ENCODE measurements around the gene CPS1.
A peak's percentile ranks its signal among the peaks of the same experiment; 100 is the strongest.

CPS1 gene

DNA sequence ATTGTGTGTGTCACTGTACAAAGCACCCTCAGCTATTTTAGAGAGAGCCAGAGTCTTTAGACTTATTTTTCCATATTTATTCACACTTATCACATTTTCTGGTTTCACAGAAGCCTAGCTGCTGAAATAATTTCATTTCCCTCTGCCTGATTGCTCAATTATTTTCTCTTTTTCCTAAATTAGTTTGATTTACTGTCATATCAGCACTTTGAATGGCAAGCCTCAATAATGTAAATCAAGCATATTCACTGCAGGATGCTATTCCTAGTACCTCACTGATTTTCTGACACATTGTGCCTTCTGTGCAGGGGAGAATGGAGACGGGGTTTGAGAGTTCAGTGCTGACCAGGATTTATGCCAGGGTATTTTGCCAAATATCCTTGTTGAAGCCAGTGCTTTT is 48.3 kb downstream of the CPS1 start:
- TF ChIP-seq POLR2A (IDR thresholded peaks at IDR 0.05; ENCODE audit: low read length): no peak
- no peak for TF ChIP-seq GATA1 (IDR thresholded peaks at IDR 0.05; ENCODE audit: low read depth, low read length)
- DNase-seq: no peak

DNA sequence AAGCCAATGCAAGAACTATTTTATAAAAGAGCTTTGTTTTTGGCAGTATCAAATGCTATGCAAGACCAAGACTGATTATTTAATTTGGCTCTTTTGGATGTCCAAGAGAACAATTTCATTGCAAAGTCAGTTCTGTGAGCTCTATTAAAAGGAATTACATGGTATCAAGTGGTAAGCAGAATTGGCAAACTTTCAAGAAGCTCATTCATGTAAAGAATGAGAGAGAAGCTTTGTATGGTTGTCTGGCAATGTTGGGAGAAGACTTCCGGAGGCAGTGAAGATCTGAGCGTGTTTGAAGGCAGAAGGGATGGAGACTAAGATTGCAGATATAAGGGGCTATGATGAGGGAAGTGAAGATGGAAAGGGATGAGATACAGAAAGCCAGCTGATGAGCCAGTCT is 49.6 kb downstream of the CPS1 start:
- TF ChIP-seq POLR2A (IDR thresholded peaks at IDR 0.05; ENCODE audit: low read length) (no peak), GATA1 (IDR thresholded peaks at IDR 0.05; ENCODE audit: low read depth, low read length) (no peak)
- DNase-seq: no peak

- TF ChIP-seq GATA1 (IDR thresholded peaks at IDR 0.05; ENCODE audit: low read depth, low read length) (no peak), POLR2A (IDR thresholded peaks at IDR 0.05; ENCODE audit: low read length) (no peak)
- no peak for DNase-seq
Measured at GRCh38 chr2:210611466-210611865, 55.1 kb downstream of the CPS1 start.

- TF ChIP-seq POLR2A (IDR thresholded peaks at IDR 0.05; ENCODE audit: low read length) (no peak), GATA1 (IDR thresholded peaks at IDR 0.05; ENCODE audit: low read depth, low read length) (no peak)
Measured at GRCh38 chr2:210616074-210616473, 59.7 kb downstream of the CPS1 start.

DNA sequence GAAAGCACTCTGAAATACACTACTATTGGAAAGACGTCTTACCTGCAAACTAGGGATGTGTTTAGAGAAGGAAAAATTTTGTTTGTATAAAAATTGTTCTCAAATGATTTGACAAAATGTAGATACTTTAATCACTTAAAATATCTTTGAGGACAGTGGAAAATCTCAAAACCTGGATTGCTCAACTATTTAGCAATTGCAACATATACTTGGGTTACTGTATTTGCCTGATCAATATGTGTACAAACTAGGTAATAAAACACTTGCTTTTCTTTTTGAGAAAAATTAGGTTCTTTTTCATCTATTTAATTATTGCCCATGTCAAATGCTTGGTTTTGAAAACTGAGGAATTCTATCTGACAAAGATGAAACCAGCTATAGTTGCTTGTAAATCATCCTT is 60.9 kb downstream of the CPS1 start:
- no peak for DNase-seq

More at GRCh38 chr2:210616074-210616473, 59.7 kb downstream of the CPS1 start:
- no peak for DNase-seq

DNA sequence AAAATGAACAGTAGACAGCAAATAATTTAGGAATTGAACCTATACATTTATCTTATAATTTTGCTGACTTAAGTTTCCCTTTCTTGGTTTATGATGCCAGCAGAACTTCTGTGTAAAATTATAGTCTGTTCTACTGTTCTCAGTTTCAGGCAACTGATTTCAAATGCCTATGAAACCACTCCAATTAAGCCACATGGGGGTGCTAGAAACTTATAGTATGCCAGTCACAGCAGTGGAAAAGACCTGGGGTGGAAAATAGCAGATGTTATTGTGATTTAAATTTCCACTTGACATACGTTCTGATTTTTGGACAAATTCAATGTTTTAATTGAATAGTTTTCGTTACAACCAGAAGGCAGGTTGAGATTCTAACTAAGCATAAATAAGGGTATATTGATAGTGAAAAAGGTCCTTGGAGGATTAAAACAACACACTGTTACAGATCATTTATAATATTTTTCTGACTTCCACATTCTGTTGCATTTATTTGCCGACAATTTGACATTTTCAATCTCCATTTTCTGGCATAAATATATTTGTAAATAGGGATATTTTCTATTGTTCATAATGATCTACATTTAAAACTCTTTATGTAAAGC is 61.4 kb downstream of the CPS1 start:
- TF ChIP-seq POLR2A (IDR thresholded peaks at IDR 0.05; ENCODE audit: low read length) (no peak), GATA1 (IDR thresholded peaks at IDR 0.05; ENCODE audit: low read depth, low read length) (no peak)
- DNase-seq: peak in 1 of 2 experiments; percentile 22

More for the DNA sequence above, 60.9 kb downstream of the CPS1 start:
- TF ChIP-seq GATA1 (IDR thresholded peaks at IDR 0.05; ENCODE audit: low read depth, low read length) (no peak), POLR2A (IDR thresholded peaks at IDR 0.05; ENCODE audit: low read length) (no peak)

- DNase-seq: no peak
Measured at GRCh38 chr2:210620456-210620855, 64.1 kb downstream of the CPS1 start.

DNA sequence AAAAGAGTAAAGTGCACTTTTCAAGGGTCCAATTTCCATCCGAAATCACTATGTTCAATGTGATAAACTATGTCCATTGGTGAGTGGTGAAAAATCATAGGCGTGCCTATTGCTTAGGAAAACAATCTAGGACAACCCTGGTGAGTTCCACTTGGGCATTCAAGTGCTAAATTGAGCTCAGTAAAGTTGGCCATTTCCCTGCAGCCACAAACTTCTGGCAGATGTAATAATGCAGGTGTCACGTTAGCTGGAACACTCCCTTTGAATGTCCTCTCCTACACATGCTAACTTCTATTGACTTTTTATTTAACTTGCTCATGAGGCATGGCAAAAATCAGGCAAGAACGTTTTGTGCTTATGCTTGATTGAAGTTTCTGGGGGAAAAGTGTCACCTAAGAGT is 67.1 kb downstream of the CPS1 start:
- DNase-seq: no peak
- TF ChIP-seq GATA1 (IDR thresholded peaks at IDR 0.05; ENCODE audit: low read depth, low read length) (no peak), POLR2A (IDR thresholded peaks at IDR 0.05; ENCODE audit: low read length) (no peak)

More at GRCh38 chr2:210620456-210620855, 64.1 kb downstream of the CPS1 start:
- TF ChIP-seq POLR2A (IDR thresholded peaks at IDR 0.05; ENCODE audit: low read length) (no peak), GATA1 (IDR thresholded peaks at IDR 0.05; ENCODE audit: low read depth, low read length) (no peak)

- DNase-seq: no peak
- TF ChIP-seq GATA1 (IDR thresholded peaks at IDR 0.05; ENCODE audit: low read depth, low read length) (no peak), POLR2A (IDR thresholded peaks at IDR 0.05; ENCODE audit: low read length) (no peak)
Measured at GRCh38 chr2:210626849-210627248, 70.5 kb downstream of the CPS1 start.

- no peak for DNase-seq
- TF ChIP-seq GATA1 (IDR thresholded peaks at IDR 0.05; ENCODE audit: low read depth, low read length) (no peak), POLR2A (IDR thresholded peaks at IDR 0.05; ENCODE audit: low read length) (no peak)
Measured at GRCh38 chr2:210630873-210631560, 74.6 kb downstream of the CPS1 start.

DNA sequence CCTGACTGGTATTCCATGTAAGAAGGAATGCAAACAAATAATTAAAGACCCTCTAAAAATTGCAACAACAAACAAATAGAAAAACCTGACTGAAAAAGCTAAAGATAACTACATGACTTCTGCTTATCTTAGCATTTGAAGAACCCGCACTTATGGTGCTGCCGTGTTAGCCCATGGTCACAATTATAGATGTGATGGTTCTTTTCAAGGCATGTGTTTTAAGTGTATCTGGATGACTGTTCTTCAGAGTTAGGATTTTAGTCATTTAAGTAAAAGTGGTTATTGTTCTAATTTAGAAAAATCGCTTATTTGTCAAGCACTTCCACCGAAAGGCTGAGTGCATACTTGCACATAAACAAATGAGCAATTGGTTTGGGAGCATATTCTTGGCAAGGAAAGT is 77.3 kb downstream of the CPS1 start:
- no peak for TF ChIP-seq GATA1 (IDR thresholded peaks at IDR 0.05; ENCODE audit: low read depth, low read length)
- TF ChIP-seq POLR2A (IDR thresholded peaks at IDR 0.05; ENCODE audit: low read length): no peak
- DNase-seq: no peak

GRCh38 chr2:210635257-210635656 is 78.9 kb downstream of the CPS1 start:
- peak; percentile 10 to 12 for DNase-seq
- no peak for TF ChIP-seq POLR2A (IDR thresholded peaks at IDR 0.05; ENCODE audit: low read length)
- TF ChIP-seq GATA1 (IDR thresholded peaks at IDR 0.05; ENCODE audit: low read depth, low read length): no peak

DNA sequence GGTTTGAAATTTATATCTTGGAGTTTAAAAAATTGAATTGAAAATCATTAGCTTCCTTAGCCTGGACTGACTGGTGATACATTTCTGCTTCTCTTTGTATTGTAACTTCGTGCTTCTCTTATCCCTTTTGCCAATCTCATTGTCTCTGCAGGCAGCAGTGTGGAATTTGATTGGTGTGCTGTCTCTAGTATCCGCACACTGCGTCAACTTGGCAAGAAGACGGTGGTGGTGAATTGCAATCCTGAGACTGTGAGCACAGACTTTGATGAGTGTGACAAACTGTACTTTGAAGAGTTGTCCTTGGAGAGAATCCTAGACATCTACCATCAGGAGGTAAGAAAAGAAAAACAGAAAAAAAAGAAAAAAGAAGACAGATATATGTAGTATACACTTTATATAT is 85.9 kb downstream of the CPS1 start:
- TF ChIP-seq GATA1 (IDR thresholded peaks at IDR 0.05; ENCODE audit: low read depth, low read length) (no peak), POLR2A (IDR thresholded peaks at IDR 0.05; ENCODE audit: low read length) (no peak)
- DNase-seq: no peak

- TF ChIP-seq POLR2A (IDR thresholded peaks at IDR 0.05; ENCODE audit: low read length) (no peak), GATA1 (IDR thresholded peaks at IDR 0.05; ENCODE audit: low read depth, low read length) (no peak)
Measured at GRCh38 chr2:210647151-210647550, 90.8 kb downstream of the CPS1 start.

GRCh38 chr2:210654091-210654490 is 97.7 kb downstream of the CPS1 start:
- no peak for TF ChIP-seq POLR2A (IDR thresholded peaks at IDR 0.05; ENCODE audit: low read length)
- no peak for TF ChIP-seq GATA1 (IDR thresholded peaks at IDR 0.05; ENCODE audit: low read depth, low read length)
- DNase-seq: no peak

More at GRCh38 chr2:210647151-210647550, 90.8 kb downstream of the CPS1 start:
- no peak for DNase-seq
